Measurements from ENCODE around the gene MOV10L1.

GRCh38 chr22:50064453-50064852 is 25.4 kb upstream of the MOV10L1 start:
- TF ChIP-seq POLR2A (IDR thresholded peaks at IDR 0.05): no peak
- no peak for TF ChIP-seq CTCF (IDR thresholded peaks at IDR 0.05)
